ENCODE measurements around the gene CES1.

GRCh38 chr16:55760310-55761001 is 72.4 kb downstream of the CES1 start:
- no peak for TF ChIP-seq EZH2 (IDR thresholded peaks at IDR 0.05; ENCODE audit: borderline replicate concordance, low read depth, low read length, severe bottlenecking)
- TF ChIP-seq CTCF (IDR thresholded peaks at IDR 0.05; ENCODE audit: borderline replicate concordance, extremely low read depth, low read length, poor library complexity, severe bottlenecking), result no peak
